ENCODE data around the gene URAD.

The URAD gene

GRCh38 chr13:27971236-27971645 is 17.3 kb downstream of the URAD start:
- no peak for DNase-seq (ENCODE audit: insufficient read length, low spot score)
- no peak for FAIRE-seq
- no peak for TF ChIP-seq POLR2A (IDR thresholded peaks at IDR 0.05; ENCODE audit: low read depth, low read length)
- no peak for TF ChIP-seq POLR2AphosphoS5 (IDR thresholded peaks at IDR 0.05; ENCODE audit: low read depth, low read length)
- TF ChIP-seq SPI1 (IDR thresholded peaks at IDR 0.05; ENCODE audit: low read depth, low read length), result no peak
- TF ChIP-seq TAF1 (IDR thresholded peaks at IDR 0.05; ENCODE audit: low read depth, low read length), result no peak
- TF ChIP-seq POU2F2 (IDR thresholded peaks at IDR 0.05; ENCODE audit: low read depth, low read length), result no peak
- TF ChIP-seq PAX5 (IDR thresholded peaks at IDR 0.05; ENCODE audit: insufficient read depth, low read length, severe bottlenecking), result no peak

GRCh38 chr13:27970382-27971235 is 17.9 kb downstream of the URAD start:
- no peak for FAIRE-seq
- TF ChIP-seq POU2F2 (IDR thresholded peaks at IDR 0.05; ENCODE audit: low read depth, low read length) (no peak), POLR2AphosphoS5 (IDR thresholded peaks at IDR 0.05; ENCODE audit: low read depth, low read length) (no peak), SPI1 (IDR thresholded peaks at IDR 0.05; ENCODE audit: low read depth, low read length) (no peak), PAX5 (IDR thresholded peaks at IDR 0.05; ENCODE audit: insufficient read depth, low read length, severe bottlenecking) (no peak), POLR2A (IDR thresholded peaks at IDR 0.05; ENCODE audit: low read depth, low read length) (no peak), TAF1 (IDR thresholded peaks at IDR 0.05; ENCODE audit: low read depth, low read length) (no peak)
- DNase-seq (ENCODE audit: insufficient read length, low spot score), result no peak

- DNase-seq (ENCODE audit: insufficient read length, low spot score) (no peak), FAIRE-seq (no peak)
- TF ChIP-seq POU2F2 (IDR thresholded peaks at IDR 0.05; ENCODE audit: low read depth, low read length), result no peak
Measured at GRCh38 chr13:27969866-27970229, 18.6 kb downstream of the URAD start.

- TF ChIP-seq POLR2A (IDR thresholded peaks at IDR 0.05; ENCODE audit: low read depth, low read length) (no peak), SPI1 (IDR thresholded peaks at IDR 0.05; ENCODE audit: low read depth, low read length) (no peak), POLR2AphosphoS5 (IDR thresholded peaks at IDR 0.05; ENCODE audit: low read depth, low read length) (no peak), POU2F2 (IDR thresholded peaks at IDR 0.05; ENCODE audit: low read depth, low read length) (no peak), PAX5 (IDR thresholded peaks at IDR 0.05; ENCODE audit: insufficient read depth, low read length, severe bottlenecking) (no peak), TAF1 (IDR thresholded peaks at IDR 0.05; ENCODE audit: low read depth, low read length) (no peak)
- FAIRE-seq, result no peak
- no peak for DNase-seq (ENCODE audit: insufficient read length, low spot score)
Measured at GRCh38 chr13:27969082-27969865, 19.2 kb downstream of the URAD start, which contains the start of gene CDX2. Gene CDX2 (minus strand): TSS chr13:27969315. CDS start chr13:27969006, 309 bp downstream.

GRCh38 chr13:27968316-27969081 is 20.0 kb downstream of the URAD start:
- FAIRE-seq (no peak), DNase-seq (ENCODE audit: insufficient read length, low spot score) (no peak)
- TF ChIP-seq TAF1 (IDR thresholded peaks at IDR 0.05; ENCODE audit: low read depth, low read length), result no peak
- no peak for TF ChIP-seq POU2F2 (IDR thresholded peaks at IDR 0.05; ENCODE audit: low read depth, low read length)
- TF ChIP-seq POLR2A (IDR thresholded peaks at IDR 0.05; ENCODE audit: low read depth, low read length), result no peak

GRCh38 chr13:27967736-27968315 is 20.7 kb downstream of the URAD start:
- DNase-seq (ENCODE audit: insufficient read length, low spot score), result no peak
- TF ChIP-seq PAX5 (IDR thresholded peaks at IDR 0.05; ENCODE audit: insufficient read depth, low read length, severe bottlenecking) (no peak), TAF1 (IDR thresholded peaks at IDR 0.05; ENCODE audit: low read depth, low read length) (no peak), POLR2A (IDR thresholded peaks at IDR 0.05; ENCODE audit: low read depth, low read length) (no peak), POLR2AphosphoS5 (IDR thresholded peaks at IDR 0.05; ENCODE audit: low read depth, low read length) (no peak), SPI1 (IDR thresholded peaks at IDR 0.05; ENCODE audit: low read depth, low read length) (no peak), POU2F2 (IDR thresholded peaks at IDR 0.05; ENCODE audit: low read depth, low read length) (no peak)
- no peak for FAIRE-seq

- FAIRE-seq (no peak), DNase-seq (ENCODE audit: insufficient read length, low spot score) (no peak)
- TF ChIP-seq POLR2AphosphoS5 (IDR thresholded peaks at IDR 0.05; ENCODE audit: low read depth, low read length), result no peak
- TF ChIP-seq SPI1 (IDR thresholded peaks at IDR 0.05; ENCODE audit: low read depth, low read length), result peak; percentile 16; the same call in 1 of the 2 replicates
Measured at GRCh38 chr13:27967203-27967735, 21.2 kb downstream of the URAD start.

- no peak for DNase-seq (ENCODE audit: insufficient read length, low spot score)
- TF ChIP-seq POLR2A (IDR thresholded peaks at IDR 0.05; ENCODE audit: low read depth, low read length) (no peak), PAX5 (IDR thresholded peaks at IDR 0.05; ENCODE audit: insufficient read depth, low read length, severe bottlenecking) (no peak), POLR2AphosphoS5 (IDR thresholded peaks at IDR 0.05; ENCODE audit: low read depth, low read length) (no peak), SPI1 (IDR thresholded peaks at IDR 0.05; ENCODE audit: low read depth, low read length) (no peak), POU2F2 (IDR thresholded peaks at IDR 0.05; ENCODE audit: low read depth, low read length) (no peak), TAF1 (IDR thresholded peaks at IDR 0.05; ENCODE audit: low read depth, low read length) (no peak)
- FAIRE-seq, result no peak
Measured at GRCh38 chr13:27966641-27967202, 21.8 kb downstream of the URAD start.
